Lung (tissue), 12 donors: ENCODE data around the gene MAST4. TPM values are rescaled to one million over a fixed set of nuclear protein-coding genes. Genes with fewer than 3 reads are reported as not detected.

Source experiments
- ATAC-seq: fragments of 200-7000 bp; cut with Tn5 transposase; one replicate; pipeline ENCODE4 v1.9.1; 2020; ENCODE audit warnings: moderate number of reproducible peaks; ENCODE audit not compliant: insufficient read depth, low FRiP score
- DNase-seq, 3 donors: peaks; one replicate each; pipeline ENCODE4 v3.0.0-alpha.2; 2013 to 2017
- H3K27ac ChIP-seq, 2 donors: one replicate each; pipeline ENCODE4 v1.5.1; 2013; ENCODE audit warnings: mild to moderate bottlenecking in 2 of 2, moderate library complexity in 2 of 2, control low read depth in 1 of 2, inconsistent platforms in 1 of 2, low read depth in 1 of 2, low read length in 1 of 2
- H3K27me3 ChIP-seq, 3 donors: one replicate each; pipeline ENCODE4 v1.5.1; 2013; ENCODE audit warnings: low read length in 2 of 3; ENCODE audit not compliant: control insufficient read depth in 3 of 3, insufficient read depth in 3 of 3
- H3K36me3 ChIP-seq, 4 donors: one replicate each; pipeline ENCODE4 v1.5.1; 2013; ENCODE audit warnings: low read length in 4 of 4, mild to moderate bottlenecking in 1 of 4, moderate library complexity in 1 of 4; ENCODE audit not compliant: control insufficient read depth in 4 of 4, insufficient read depth in 4 of 4
- H3K4me1 ChIP-seq, 5 donors: one replicate each; pipeline ENCODE4 v1.5.1; 2013; ENCODE audit warnings: low read length in 5 of 5, mild to moderate bottlenecking in 2 of 5, moderate library complexity in 1 of 5; ENCODE audit not compliant: control insufficient read depth in 5 of 5, insufficient read depth in 5 of 5
- H3K4me3 ChIP-seq: one replicate; pipeline ENCODE4 v1.5.1; 2013; ENCODE audit warnings: mild to moderate bottlenecking, control low read depth, moderate library complexity
- H3K9ac ChIP-seq, 2 donors: one replicate each; pipeline ENCODE4 v1.5.1; 2013; ENCODE audit warnings: low read length in 2 of 2, control low read depth in 1 of 2; ENCODE audit not compliant: insufficient read depth in 1 of 2
- H3K9me3 ChIP-seq, 4 donors: one replicate each; pipeline ENCODE4 v1.5.1; 2013; ENCODE audit warnings: low read length in 3 of 4, mild to moderate bottlenecking in 1 of 4, moderate library complexity in 1 of 4; ENCODE audit not compliant: control insufficient read depth in 4 of 4, insufficient read depth in 3 of 4
- CTCF ChIP-seq: IDR thresholded peaks from 2 replicates; pipeline ENCODE4 v1.5.1; 2012; ENCODE audit warnings: mild to moderate bottlenecking; ENCODE audit errors: control extremely low read depth, extremely low read depth
- whole genome bisulfite sequencing, 2 donors: extraction: QIAGEN DNeasy Blood & Tissue Kit; methylation state at CpG; one replicate each; pipeline ENCODE4 v1.1.7; 2013; 5-methylcytosine and 5-hydroxymethylcytosine counted together
- polyA plus RNA-seq, 2 donors: library from polyadenylated mRNA; stranded (reverse); fragments of 200-250 nt; gene quantifications; one replicate each; pipeline ENCODE4 v1.2.1, GENCODE V29; 2013
- total RNA-seq, 2 donors: library from RNA; depleted of rRNA in 1 of 2; stranded (reverse); fragments of >200 nt in 1 of 2; gene quantifications; one replicate each; pipeline ENCODE4 v1.2.1, GENCODE V29; 2014 to 2021
- donor health status: control.
- donor health status: control.
- donor health status: Bipolar disorder and iron deficiency.
- donor health status: healthy.
- donor health status: DM: yes; HTN: yes; CAD: no.

The MAST4 gene
- total and polyA plus RNA-seq, 4 donors = 13.9 to 153 (median 46.2) TPM

GRCh38 chr5:66903218-66903617, 307.0 kb downstream of the MAST4 start:
- no peak for DNase-seq

GRCh38 chr5:66903709-66904108, 307.5 kb downstream of the MAST4 start:
- no peak for ATAC-seq
- 90 to 96% methylated on average over 3 of the region's 3 CpGs for WGBS, 2 donors

More at GRCh38 chr5:66903218-66903617, 307.0 kb downstream of the MAST4 start:
- no peaks in the 10 kb centered on the region for H3K27me3 ChIP-seq
- WGBS, 2 donors = 93 to 100% methylated on average over 1 of the region's 1 CpG
- no peaks in the 10 kb centered on the region for H3K36me3 ChIP-seq
- ATAC-seq = no peak
- no peak for TF ChIP-seq CTCF
- no peak overlapping the region for H3K4me3 ChIP-seq
- H3K9ac ChIP-seq = no peak overlapping the region
- no peaks in the 10 kb centered on the region for H3K9me3 ChIP-seq
- no peak overlapping the region for H3K27ac ChIP-seq
- H3K4me1 ChIP-seq = peaks cover 0 to 24% (median 5%) of the 10 kb centered on the region in 5 donors

DNA sequence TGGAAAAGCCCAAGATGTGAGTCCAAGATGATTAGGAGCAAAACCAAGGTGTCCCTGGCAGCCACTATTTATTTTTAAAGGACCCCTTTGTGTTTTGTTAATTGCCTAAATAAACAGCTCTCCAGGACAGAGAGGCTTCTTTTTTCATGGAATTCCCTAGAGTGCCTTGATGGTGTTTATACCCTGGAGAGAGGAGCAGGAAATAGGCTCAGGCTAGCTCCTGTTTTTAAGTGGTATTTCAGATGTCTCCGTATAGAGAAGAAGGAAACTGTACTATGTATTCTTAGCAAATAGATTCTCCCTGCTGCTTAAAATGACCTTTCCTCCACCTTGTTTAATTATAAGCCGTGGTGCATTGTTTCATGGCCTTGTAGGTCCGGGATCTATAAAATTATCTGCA, 308.0 kb downstream of the MAST4 start:
- 51 to 52% methylated on average over 3 of the region's 3 CpGs for WGBS, 2 donors
- no peaks in the 10 kb centered on the region for H3K36me3 ChIP-seq
- no peak overlapping the region for H3K4me3 ChIP-seq
- H3K9ac ChIP-seq = no peak overlapping the region
- TF ChIP-seq CTCF = no peak
- DNase-seq (no peak), ATAC-seq (no peak)
- H3K27me3 ChIP-seq = no peaks in the 10 kb centered on the region
- peaks cover 0 to 22% (median 2%) of the 10 kb centered on the region in 5 donors for H3K4me1 ChIP-seq
- H3K27ac ChIP-seq = no peak overlapping the region
- H3K9me3 ChIP-seq = no peaks in the 10 kb centered on the region

More at GRCh38 chr5:66903709-66904108, 307.5 kb downstream of the MAST4 start:
- Histone ChIP-seq H3K4me1 (peaks cover 0 to 24% (median 2%) of the 10 kb centered on the region in 5 donors), H3K4me3 (no peak overlapping the region), H3K27me3 (no peaks in the 10 kb centered on the region), H3K9ac (no peak overlapping the region), H3K36me3 (no peaks in the 10 kb centered on the region), H3K27ac (no peak overlapping the region), H3K9me3 (no peaks in the 10 kb centered on the region)
- DNase-seq = no peak
- no peak for TF ChIP-seq CTCF

- Histone ChIP-seq H3K4me1 (peaks cover 0 to 20% (median 0%) of the 10 kb centered on the region in 5 donors), H3K4me3 (no peak overlapping the region), H3K27me3 (no peaks in the 10 kb centered on the region), H3K27ac (no peak overlapping the region), H3K9ac (no peak overlapping the region), H3K36me3 (no peaks in the 10 kb centered on the region), H3K9me3 (no peaks in the 10 kb centered on the region)
- DNase-seq = no peak
- no peak for TF ChIP-seq CTCF
- no peak for ATAC-seq
- WGBS, 2 donors = 70 to 87% methylated on average over 3 of the region's 3 CpGs
These were observed 309.8 kb downstream of the MAST4 start for GRCh38 chr5:66906021-66906420.
